8988T (cell line): Measurements from ENCODE around the gene DOCK8.
"Not testable (repeated sequence)": the region's sequence is repeated elsewhere in the genome, so short reads cannot be mapped to it uniquely, and the experiment has no call there.

Source experiments
- DNase-seq: peaks from one replicate; pipeline ENCODE4 v3.0.0; 2011

The DOCK8 gene

GRCh38 chr9:227860-228259 lies 13.2 kb downstream of the DOCK8 start:
- DNase-seq = no peak

- no peak for DNase-seq
Measured at GRCh38 chr9:228929-229695, 14.4 kb downstream of the DOCK8 start.

DNA sequence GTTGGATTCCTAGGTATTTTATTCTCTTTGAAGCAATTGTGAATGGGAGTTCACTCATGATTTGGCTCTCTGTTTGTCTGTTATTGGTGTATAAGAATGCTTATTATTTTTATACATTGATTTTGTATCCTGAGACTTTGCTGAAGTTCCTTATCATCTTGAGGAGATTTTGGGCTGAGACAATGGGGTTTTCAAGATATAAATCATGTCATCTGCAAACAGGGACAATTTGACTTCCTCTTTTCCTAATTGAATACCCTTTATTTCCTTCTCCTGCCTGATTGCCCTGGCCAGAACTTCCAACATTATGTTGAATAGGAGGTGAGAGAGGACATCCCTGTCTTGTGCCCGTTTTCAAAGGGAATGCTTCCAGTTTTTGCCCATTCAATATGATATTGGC lies 17.0 kb downstream of the DOCK8 start:
- not testable (repeated sequence) for DNase-seq

DNA sequence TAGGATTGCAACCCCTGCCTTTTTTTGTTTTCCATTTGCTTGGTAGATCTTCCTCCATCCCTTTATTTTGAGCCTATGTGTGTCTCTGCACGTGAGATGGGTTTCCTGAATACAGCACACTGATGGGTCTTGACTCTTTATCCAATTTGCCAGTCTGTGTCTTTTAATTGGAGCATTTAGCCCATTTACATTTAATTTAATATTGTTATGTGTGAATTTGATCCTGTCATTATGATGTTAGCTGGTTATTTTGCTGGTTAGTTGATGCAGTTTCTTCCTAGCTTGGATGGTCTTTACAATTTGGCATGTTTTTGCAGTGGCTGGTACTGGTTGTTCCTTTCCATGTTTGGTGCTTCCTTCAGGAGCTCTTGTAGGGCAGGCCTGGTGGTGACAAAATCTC lies 19.0 kb downstream of the DOCK8 start:
- not testable (repeated sequence) for DNase-seq

- DNase-seq = no peak
Measured at GRCh38 chr9:237141-237857, 22.6 kb downstream of the DOCK8 start.

DNA sequence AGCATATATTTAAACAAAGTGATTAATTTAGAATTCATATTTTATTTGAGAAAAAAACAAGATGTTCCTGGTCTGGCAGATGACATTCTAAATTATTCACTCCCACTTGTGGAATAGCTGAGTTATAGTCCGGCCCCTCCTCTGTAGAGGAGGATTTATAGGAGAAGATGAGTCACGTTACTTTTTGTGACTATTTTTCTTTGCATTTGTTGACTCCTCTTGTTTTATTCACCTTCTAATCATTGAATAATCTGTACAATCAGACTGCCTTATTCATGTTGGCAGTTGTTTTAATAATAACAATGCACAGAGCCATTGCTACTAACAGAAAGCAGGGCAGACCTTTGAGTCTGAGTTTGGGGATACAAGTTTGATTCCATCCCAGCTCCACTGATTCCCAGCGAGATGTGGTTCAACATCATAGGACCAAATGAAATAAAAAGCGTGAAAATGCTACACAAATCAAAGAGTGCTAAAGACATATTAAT lies 23.2 kb downstream of the DOCK8 start:
- DNase-seq = no peak

DNA sequence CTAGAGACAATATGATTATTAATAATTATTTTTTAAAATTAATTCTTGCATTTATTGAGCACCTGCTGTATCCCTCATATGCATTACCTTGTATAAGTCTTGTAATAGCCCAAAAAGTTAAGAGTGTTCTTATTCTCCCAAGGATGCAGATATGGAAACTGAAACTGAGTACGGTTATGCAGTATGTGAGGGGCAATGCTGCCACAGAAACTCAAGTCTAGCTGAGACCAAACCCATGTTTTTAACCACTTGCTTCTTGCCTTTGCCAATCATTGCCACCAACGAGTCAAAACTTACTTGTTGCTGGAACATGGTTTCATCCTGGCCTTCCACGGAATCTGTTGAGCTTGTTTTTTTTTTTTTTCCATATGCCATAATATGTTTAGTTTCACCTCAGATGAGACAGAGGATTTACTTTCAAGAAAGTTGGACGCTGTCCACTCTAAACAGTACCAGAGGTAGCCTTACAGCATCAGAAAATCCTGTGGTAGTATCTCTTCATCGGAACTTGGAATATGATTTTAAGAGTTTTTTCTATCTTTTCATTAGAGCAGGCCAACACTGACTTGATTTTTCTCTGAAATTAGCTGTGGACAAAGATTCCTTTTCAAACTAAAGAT lies 27.9 kb downstream of the DOCK8 start:
- no peak for DNase-seq

GRCh38 chr9:248278-248961 lies 33.8 kb downstream of the DOCK8 start:
- DNase-seq = no peak

DNA sequence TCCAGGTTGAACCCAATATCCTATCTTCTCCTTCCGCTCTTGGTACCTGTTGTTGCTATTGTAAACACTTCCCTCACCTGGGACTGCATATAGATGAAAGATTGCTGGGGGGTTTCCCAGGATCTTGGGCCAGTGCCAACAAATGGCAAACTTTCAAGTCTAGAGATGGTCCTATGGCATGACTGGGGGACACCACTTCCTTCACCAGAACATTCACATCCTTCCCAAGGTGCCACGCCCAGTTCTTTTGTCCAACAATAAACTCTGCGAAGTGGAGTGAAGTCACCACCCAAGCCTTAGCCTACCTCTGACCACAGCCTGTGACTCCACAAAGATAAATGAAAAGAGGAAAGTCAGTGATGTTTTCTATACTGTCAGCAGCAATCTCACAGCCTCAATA lies 34.4 kb downstream of the DOCK8 start:
- DNase-seq = no peak

GRCh38 chr9:250039-250438 lies 35.4 kb downstream of the DOCK8 start:
- DNase-seq = no peak

DNA sequence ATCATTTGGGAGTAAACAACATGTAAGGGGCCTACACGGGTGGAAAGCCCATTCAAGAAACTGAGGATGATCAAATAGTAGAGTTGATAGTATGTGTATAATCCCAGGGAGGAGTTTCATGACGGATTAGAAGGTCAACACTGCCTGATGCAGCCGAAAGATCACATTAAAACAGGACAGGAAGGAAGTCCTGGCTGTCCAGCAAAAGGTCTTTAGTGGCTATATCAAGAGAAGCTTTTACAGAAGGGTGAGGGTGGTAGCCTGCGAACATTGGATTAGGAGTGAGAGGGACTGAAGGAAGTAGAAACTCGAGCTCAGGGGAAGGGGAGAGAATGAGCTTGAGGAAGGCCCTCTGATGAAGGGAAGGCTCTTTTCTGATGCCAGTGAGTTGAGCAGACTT lies 36.0 kb downstream of the DOCK8 start:
- DNase-seq = no peak

GRCh38 chr9:251398-251797 lies 36.7 kb downstream of the DOCK8 start:
- DNase-seq = no peak

DNA sequence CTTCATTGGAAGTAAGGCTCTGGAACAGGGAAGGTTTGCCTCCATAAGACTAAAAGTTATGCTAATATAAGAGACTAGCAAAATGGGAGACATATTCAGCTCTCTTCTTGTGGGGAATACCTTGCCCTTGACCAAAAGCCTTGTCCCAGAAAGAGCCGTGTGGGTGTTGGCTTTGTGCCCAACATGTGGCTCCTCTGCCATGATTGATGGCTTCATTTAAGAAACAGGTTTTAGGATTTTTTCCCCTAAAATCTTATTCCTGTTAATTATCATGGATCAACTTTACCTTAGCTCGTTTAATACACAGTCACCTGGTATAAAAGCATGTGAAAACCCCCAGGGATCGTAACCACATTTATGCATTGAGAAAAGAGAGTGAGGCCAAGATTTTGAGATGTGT lies 38.9 kb downstream of the DOCK8 start:
- DNase-seq = no peak

DNA sequence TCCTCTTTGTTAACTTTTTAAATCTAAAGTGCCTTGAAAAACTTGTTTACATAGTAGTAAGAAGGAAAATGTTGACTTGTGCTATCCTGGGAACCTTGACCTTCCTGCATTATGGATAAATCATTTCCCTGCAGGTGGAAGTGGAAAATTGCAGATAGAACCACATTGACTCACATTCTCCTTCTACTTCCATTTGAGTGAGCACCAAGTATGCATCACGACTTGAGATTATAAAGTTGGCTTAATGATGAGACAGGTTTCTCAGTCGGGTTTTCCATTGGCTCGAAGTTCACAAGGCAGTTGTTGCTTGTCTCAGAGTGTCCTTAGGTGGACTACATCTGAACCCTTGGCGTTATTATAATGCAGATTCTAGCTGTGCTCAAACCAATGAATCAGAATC lies 39.9 kb downstream of the DOCK8 start:
- no peak for DNase-seq

GRCh38 chr9:257957-258356 lies 43.3 kb downstream of the DOCK8 start:
- no peak for DNase-seq

GRCh38 chr9:259405-260404 lies 45.0 kb downstream of the DOCK8 start:
- DNase-seq = no peak

DNA sequence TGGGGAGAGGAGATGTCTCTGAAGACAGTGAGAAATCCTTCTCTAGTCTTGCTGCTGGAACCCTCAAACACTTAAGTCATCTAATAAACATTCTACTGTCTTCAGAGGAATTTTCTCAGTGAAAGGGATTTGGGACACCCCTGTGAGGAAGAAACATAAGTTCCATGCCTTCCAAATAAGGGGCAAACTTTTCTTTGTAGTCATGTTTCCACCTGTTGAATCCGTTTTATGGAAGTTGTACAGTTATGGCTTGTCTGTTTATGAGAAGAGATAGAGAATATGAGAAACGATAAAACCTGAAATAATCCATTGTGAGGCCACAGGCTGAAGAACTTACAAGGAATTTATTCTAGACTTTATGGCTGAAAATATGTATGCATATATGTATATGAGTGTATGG lies 49.6 kb downstream of the DOCK8 start:
- no peak for DNase-seq

GRCh38 chr9:265209-265870 lies 50.7 kb downstream of the DOCK8 start:
- DNase-seq = no peak

DNA sequence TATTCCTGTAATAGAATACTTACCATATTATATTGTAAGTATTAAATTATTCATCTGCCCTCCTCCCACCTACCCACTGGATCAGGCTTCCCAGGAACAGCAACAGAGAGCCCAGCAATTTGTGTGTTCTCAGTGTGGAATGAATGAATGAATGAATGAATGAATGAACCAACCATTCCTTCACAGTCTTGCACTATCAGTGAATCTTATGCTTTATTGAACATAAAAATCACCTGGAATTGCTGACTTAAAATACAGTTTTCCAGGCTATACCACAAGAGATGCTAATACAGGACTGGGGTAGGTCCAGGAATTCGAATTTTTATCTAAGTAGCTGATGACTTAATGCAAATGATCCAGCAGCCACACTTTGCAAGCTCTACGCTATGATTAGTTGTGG lies 51.6 kb downstream of the DOCK8 start:
- no peak for DNase-seq

DNA sequence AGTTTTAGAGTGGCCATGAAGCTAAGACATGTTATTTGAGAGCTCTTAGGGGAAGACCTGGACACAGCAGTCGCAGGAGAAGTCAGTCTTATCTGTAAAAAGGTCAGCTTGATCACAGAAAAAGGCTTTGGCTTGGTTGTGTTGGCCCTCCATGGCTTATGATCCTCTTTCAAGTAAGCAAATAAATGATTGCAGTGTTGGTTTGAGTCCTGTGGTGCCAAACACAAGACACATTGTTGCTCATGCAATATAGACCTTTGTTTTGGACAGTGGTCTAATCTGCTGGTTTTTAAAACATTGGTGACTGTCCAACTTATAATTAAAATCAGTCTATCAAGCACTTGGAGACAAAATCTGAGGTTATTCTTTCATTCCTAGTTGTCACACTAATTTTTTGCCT lies 54.0 kb downstream of the DOCK8 start:
- DNase-seq = no peak

DNA sequence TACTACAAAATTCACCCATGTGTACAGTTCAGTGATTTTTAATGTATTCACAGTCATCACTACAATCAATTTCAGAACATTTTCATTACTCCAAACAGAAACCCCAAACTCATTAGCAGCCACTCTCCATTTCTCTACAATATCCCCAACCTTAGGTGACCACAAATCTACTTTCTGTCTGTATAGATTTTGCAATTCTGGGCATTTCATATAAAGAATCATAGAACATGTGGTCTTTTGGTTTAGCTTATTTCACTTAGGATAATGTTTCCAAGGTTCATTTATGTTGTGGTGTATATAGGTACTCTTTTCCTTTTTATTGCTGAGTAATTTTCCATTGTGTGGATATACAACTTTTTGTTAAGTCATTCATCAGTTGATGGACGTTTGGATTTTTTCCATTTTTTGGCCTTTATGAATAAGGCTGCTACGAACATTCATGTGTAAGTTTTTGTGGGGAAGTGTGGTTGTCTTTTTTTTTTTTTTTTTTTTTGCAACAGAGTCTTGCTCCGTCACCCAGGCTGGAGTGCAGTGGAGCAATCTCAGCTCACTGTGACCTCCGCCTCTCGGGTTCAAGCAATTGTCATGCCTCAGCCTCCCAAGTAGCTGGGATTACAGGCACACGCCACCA lies 54.5 kb downstream of the DOCK8 start:
- no peak for DNase-seq
